IMR-90 (cell line): ENCODE results near the gene UBE2J1.

Source experiments
- BHLHE40 ChIP-seq: fragments of 150-350 bp; IDR thresholded peaks from 2 replicates; pipeline ENCODE4 v1.6.1; 2016; ENCODE audit warnings: mild to moderate bottlenecking, low read depth, low read length
- CHD1 ChIP-seq: IDR thresholded peaks from 2 replicates; pipeline ENCODE4 v1.6.1; 2012; ENCODE audit warnings: low read depth, low read length, improper control_type of control experiment
- MAZ ChIP-seq: IDR thresholded peaks from 2 replicates; pipeline ENCODE4 v1.6.1; 2012; ENCODE audit warnings: low read depth, mild to moderate bottlenecking, low read length, improper control_type of control experiment, moderate library complexity, borderline replicate concordance
- MXI1 ChIP-seq: IDR thresholded peaks from 2 replicates; pipeline ENCODE4 v1.6.1; 2012; ENCODE audit warnings: low read depth, mild to moderate bottlenecking, low read length, moderate library complexity, borderline replicate concordance
- POLR2A ChIP-seq: IDR thresholded peaks from 2 replicates; pipeline ENCODE4 v1.6.1; 2012; ENCODE audit warnings: mild to moderate bottlenecking, low read depth, low read length
- RAD21 ChIP-seq: IDR thresholded peaks from 2 replicates; pipeline ENCODE4 v1.6.1; 2012; ENCODE audit warnings: low read length, improper control_type of control experiment
- SMC3 ChIP-seq: fragments of 150-350 bp; IDR thresholded peaks from 2 replicates; pipeline ENCODE4 v1.6.1; 2016; ENCODE audit warnings: low read depth, mild to moderate bottlenecking, antibody characterized with exemption, low read length, moderate library complexity
- TF ChIP-seq, protein P1 (sequence below): fragments of 150-350 bp; IDR thresholded peaks from 2 replicates; pipeline ENCODE4 v1.6.1; 2017; ENCODE audit warnings: mild to moderate bottlenecking, antibody characterized with exemption, low read length, low read depth
- TF ChIP-seq, protein P2 (sequence below): conservative IDR thresholded peaks from 2 replicates; pipeline ENCODE4 v1.5.1; 2012; ENCODE audit warnings: mild to moderate bottlenecking, low read depth, low read length, improper control_type of control experiment

- TF ChIP-seq SMC3 (no peak), POLR2A (no peak), MXI1 (no peak), BHLHE40 (no peak), CHD1 (no peak), RAD21 (no peak), MAZ (no peak)
- TF ChIP-seq, protein P1, sequence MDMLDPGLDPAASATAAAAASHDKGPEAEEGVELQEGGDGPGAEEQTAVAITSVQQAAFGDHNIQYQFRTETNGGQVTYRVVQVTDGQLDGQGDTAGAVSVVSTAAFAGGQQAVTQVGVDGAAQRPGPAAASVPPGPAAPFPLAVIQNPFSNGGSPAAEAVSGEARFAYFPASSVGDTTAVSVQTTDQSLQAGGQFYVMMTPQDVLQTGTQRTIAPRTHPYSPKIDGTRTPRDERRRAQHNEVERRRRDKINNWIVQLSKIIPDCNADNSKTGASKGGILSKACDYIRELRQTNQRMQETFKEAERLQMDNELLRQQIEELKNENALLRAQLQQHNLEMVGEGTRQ = no peak
- TF ChIP-seq, protein P2, sequence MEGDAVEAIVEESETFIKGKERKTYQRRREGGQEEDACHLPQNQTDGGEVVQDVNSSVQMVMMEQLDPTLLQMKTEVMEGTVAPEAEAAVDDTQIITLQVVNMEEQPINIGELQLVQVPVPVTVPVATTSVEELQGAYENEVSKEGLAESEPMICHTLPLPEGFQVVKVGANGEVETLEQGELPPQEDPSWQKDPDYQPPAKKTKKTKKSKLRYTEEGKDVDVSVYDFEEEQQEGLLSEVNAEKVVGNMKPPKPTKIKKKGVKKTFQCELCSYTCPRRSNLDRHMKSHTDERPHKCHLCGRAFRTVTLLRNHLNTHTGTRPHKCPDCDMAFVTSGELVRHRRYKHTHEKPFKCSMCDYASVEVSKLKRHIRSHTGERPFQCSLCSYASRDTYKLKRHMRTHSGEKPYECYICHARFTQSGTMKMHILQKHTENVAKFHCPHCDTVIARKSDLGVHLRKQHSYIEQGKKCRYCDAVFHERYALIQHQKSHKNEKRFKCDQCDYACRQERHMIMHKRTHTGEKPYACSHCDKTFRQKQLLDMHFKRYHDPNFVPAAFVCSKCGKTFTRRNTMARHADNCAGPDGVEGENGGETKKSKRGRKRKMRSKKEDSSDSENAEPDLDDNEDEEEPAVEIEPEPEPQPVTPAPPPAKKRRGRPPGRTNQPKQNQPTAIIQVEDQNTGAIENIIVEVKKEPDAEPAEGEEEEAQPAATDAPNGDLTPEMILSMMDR = no peak
Observed at GRCh38 chr6:89323511-89323971, 29.0 kb downstream of the UBE2J1 start.
